ENCODE measurements around the gene SHANK1. TPM values are rescaled to one million over a fixed set of nuclear protein-coding genes. Genes with fewer than 3 reads are reported as not detected.

SHANK1 gene
- total and polyA plus RNA-seq, 12 donors: 1.5 to 22.6 (median 9.0) TPM

DNA sequence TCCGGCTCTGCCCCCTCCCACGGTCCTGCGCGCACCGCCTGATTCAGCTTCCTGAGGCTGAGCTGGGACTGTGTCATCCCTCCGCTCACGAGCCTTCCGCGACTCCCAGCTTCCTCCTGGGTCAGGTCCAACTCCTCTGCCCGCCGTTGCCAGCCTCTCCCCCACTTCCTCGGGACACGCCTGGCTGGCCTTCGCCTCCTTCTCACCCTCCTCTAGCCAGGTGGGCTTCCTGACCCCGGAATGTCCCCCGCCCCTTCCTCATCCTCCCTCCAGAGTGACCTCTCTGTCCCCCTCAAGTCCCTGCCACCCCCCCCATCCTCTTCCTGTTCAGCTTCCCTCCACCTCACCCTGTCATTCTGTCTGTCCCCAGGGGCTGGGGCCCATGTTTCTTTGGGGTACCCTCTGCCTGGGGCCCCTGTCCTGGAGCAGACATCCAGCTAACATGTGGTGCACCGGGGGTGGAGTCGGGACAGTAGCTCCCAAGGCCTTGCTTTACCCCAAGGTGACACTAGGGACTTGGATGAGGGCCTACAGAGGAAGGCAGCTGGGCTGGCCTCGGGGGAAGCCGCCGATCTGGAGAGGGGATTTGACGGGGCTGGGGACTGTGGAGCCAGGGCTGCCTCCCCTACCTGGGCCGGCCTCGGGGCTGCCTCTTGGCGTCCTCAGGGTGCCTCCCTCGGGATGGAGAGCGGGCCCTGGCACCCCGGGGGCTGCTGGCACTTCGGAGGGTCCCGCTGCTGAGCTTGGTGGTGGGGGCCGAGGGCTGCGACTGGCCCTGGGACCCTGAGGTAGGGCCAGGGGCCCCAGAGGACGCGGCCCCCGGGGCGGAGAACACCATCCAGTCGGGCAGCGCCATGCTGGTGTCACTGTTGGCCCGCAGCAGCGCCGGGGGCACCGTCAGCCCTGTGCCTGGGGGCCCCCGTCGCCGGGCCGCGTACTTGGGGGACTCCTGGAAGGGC, 16.5 kb downstream of the SHANK1 start:
- TF ChIP-seq POLR2A (IDR thresholded peaks at IDR 0.05): no peak
- TF ChIP-seq, protein P1, sequence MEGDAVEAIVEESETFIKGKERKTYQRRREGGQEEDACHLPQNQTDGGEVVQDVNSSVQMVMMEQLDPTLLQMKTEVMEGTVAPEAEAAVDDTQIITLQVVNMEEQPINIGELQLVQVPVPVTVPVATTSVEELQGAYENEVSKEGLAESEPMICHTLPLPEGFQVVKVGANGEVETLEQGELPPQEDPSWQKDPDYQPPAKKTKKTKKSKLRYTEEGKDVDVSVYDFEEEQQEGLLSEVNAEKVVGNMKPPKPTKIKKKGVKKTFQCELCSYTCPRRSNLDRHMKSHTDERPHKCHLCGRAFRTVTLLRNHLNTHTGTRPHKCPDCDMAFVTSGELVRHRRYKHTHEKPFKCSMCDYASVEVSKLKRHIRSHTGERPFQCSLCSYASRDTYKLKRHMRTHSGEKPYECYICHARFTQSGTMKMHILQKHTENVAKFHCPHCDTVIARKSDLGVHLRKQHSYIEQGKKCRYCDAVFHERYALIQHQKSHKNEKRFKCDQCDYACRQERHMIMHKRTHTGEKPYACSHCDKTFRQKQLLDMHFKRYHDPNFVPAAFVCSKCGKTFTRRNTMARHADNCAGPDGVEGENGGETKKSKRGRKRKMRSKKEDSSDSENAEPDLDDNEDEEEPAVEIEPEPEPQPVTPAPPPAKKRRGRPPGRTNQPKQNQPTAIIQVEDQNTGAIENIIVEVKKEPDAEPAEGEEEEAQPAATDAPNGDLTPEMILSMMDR (IDR thresholded peaks at IDR 0.05): no peak
- H3K27ac ChIP-seq: no peak overlapping the region
- intact Hi-C loops (cut with DNase I): loop anchor here in 1 of 2 donors (5.0 kb wide), 1 partner anchor 79 kb away; no protein-coding TSS in a partner anchor
- H3K9me3 ChIP-seq (replicated peaks in 1 of 3): no peaks in the 10 kb centered on the region
- no peak for DNase-seq
- no peaks in the 10 kb centered on the region for H3K4me1 ChIP-seq (replicated peaks in 1 of 2)
- no peaks in the 10 kb centered on the region for H3K36me3 ChIP-seq (replicated peaks in 1 of 2)
- H3K27me3 ChIP-seq: no peaks in the 10 kb centered on the region
- no peak overlapping the region for H3K4me3 ChIP-seq
- 50 to 57% (median 56%) methylated on average over 22 to 47 of the region's 47 CpGs for WGBS, 4 donors

GRCh38 chr19:50702158-50702870, 17.3 kb downstream of the SHANK1 start:
- H3K9me3 ChIP-seq (replicated peaks in 1 of 3): no peaks in the 10 kb centered on the region
- H3K27me3 ChIP-seq: no peaks in the 10 kb centered on the region
- intact Hi-C loops (cut with DNase I): loop anchor here in 1 of 2 donors (5.0 kb wide), 1 partner anchor 80 kb away; no protein-coding TSS in a partner anchor
- DNase-seq: no peak
- H3K4me3 ChIP-seq: no peak overlapping the region
- no peak for TF ChIP-seq POLR2A (IDR thresholded peaks at IDR 0.05)
- TF ChIP-seq, protein P1 (IDR thresholded peaks at IDR 0.05): no peak
- H3K27ac ChIP-seq: no peak overlapping the region
- WGBS, 4 donors: 65 to 76% (median 72%) methylated on average over 9 to 23 of the region's 23 CpGs
- no peaks in the 10 kb centered on the region for H3K4me1 ChIP-seq (replicated peaks in 1 of 2)
- no peaks in the 10 kb centered on the region for H3K36me3 ChIP-seq (replicated peaks in 1 of 2)

DNA sequence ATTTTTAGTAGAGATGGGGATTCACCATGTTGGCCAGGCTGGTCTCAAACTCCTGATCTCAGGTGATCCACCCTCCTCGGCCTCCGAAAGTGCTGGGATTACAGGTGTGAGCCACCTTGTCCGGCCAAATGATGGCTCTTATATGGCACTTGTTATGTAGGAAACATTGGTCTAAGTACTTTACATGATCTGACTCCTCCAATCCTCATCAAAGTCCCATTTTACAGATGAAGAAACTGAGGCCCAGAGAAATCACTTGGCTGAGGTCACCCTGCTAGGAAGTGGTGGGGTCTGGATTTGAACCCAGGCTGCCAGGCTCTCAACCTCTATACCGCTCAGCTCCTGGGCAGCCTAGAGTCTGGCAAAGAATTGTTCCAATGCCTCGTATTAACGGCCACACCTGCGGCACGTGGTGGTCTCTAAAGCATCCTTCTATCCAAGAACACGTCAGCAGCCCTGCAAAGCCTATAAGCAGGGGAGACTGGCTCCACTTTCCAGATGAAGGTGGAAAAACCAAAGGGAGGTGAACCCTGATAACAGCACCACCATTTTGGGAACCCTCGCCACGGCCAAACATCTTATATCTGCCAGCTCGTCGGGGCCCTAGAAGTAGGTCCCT, 18.1 kb downstream of the SHANK1 start:
- TF ChIP-seq, protein P1 (IDR thresholded peaks at IDR 0.05): no peak
- no peak for TF ChIP-seq POLR2A (IDR thresholded peaks at IDR 0.05)
- no peak for DNase-seq
- H3K36me3 ChIP-seq (replicated peaks in 1 of 2): no peaks in the 10 kb centered on the region
- no peaks in the 10 kb centered on the region for H3K27me3 ChIP-seq
- no peak overlapping the region for H3K4me3 ChIP-seq
- H3K4me1 ChIP-seq (replicated peaks in 1 of 2): no peaks in the 10 kb centered on the region
- WGBS, 4 donors: 87 to 93% (median 90%) methylated on average over 4 to 13 of the region's 13 CpGs
- no peak overlapping the region for H3K27ac ChIP-seq
- intact Hi-C loops (cut with DNase I): loop anchor here in 1 of 2 donors (5.0 kb wide), 1 partner anchor 81 kb away; no protein-coding TSS in a partner anchor
- no peaks in the 10 kb centered on the region for H3K9me3 ChIP-seq (replicated peaks in 1 of 3)
